Loucy (cell line): ENCODE measurements around the gene LANCL2.
"Not testable (repeated sequence)": the region's sequence is repeated elsewhere in the genome, so short reads cannot be mapped to it uniquely, and the experiment has no call there.

Experiments used
- H2AFZ ChIP-seq: fragments of 200-600 bp; sonication (generic); 2 replicates; pipeline ENCODE4 v1.6.0; 2016; ENCODE audit warnings: antibody characterized with exemption, mild to moderate bottlenecking, low read length, moderate library complexity
- H3F3A ChIP-seq: fragments of 200-600 bp; 2 replicates; pipeline ENCODE4 v1.6.0; 2016; ENCODE audit warnings: antibody characterized with exemption, low read depth, mild to moderate bottlenecking
- H3K27me3 ChIP-seq: fragments of 200-600 bp; sonication (generic); 2 replicates; pipeline ENCODE4 v1.6.1; 2014; ENCODE audit warnings: low read length, mild to moderate bottlenecking; ENCODE audit not compliant: insufficient read depth, poor library complexity, severe bottlenecking
- H3K36me3 ChIP-seq: fragments of 200-600 bp; sonication (generic); 2 replicates; pipeline ENCODE4 v1.6.1; 2016; ENCODE audit warnings: low read length; ENCODE audit not compliant: insufficient read depth
- H3K4me1 ChIP-seq: fragments of 200-600 bp; sonication (generic); 2 replicates; pipeline ENCODE4 v1.5.1; 2014; ENCODE audit warnings: low read length, mild to moderate bottlenecking; ENCODE audit not compliant: insufficient read depth, poor library complexity, severe bottlenecking
- H3K4me2 ChIP-seq: fragments of 200-600 bp; sonication (generic); 2 replicates; pipeline ENCODE4 v1.6.0; 2014; ENCODE audit warnings: antibody characterized with exemption, low read length, low read depth, mild to moderate bottlenecking; ENCODE audit not compliant: poor library complexity, severe bottlenecking
- H3K4me3 ChIP-seq: fragments of 200-600 bp; sonication (generic); 2 replicates; pipeline ENCODE4 v1.5.1; 2014; ENCODE audit warnings: low read length, mild to moderate bottlenecking, mixed read lengths; ENCODE audit not compliant: poor library complexity, severe bottlenecking
- H3K79me2 ChIP-seq: fragments of 200-600 bp; sonication (generic); 2 replicates; pipeline ENCODE4 v1.6.1; 2014; ENCODE audit warnings: low read length; ENCODE audit not compliant: insufficient read depth
- H3K9ac ChIP-seq: fragments of 200-600 bp; sonication (generic); 2 replicates; pipeline ENCODE4 v1.6.0; 2014; ENCODE audit warnings: mild to moderate bottlenecking, low read depth, low read length, moderate library complexity; ENCODE audit not compliant: poor library complexity, severe bottlenecking
- H3K9me2 ChIP-seq: fragments of 200-600 bp; sonication (generic); replicated peaks from 2 replicates; pipeline ENCODE4 v1.6.1; 2016; ENCODE audit warnings: low read depth, low read length, mixed read lengths
- H3K9me3 ChIP-seq: fragments of 200-600 bp; sonication (generic); 2 replicates; pipeline ENCODE4 v1.6.1; 2014; ENCODE audit warnings: mild to moderate bottlenecking, antibody characterized with exemption, low read length, low read depth; ENCODE audit not compliant: insufficient read depth
- H4K20me1 ChIP-seq: fragments of 200-600 bp; sonication (generic); 2 replicates; pipeline ENCODE4 v1.6.0; 2014; ENCODE audit warnings: antibody characterized with exemption, low read length, mild to moderate bottlenecking; ENCODE audit not compliant: insufficient read depth, poor library complexity, severe bottlenecking
- EZH2phosphoT487 ChIP-seq: fragments of 200-600 bp; IDR thresholded peaks from 2 replicates; pipeline ENCODE4 v1.6.1; 2018; ENCODE audit warnings: antibody characterized with exemption, mild to moderate bottlenecking, moderate library complexity, borderline replicate concordance
- TF ChIP-seq, protein P1 (sequence below): fragments of 200-600 bp; sonication (generic); conservative IDR thresholded peaks from 2 replicates; pipeline ENCODE4 v1.5.1; 2014; ENCODE audit warnings: mild to moderate bottlenecking, antibody characterized with exemption, low read length

LANCL2 gene

DNA sequence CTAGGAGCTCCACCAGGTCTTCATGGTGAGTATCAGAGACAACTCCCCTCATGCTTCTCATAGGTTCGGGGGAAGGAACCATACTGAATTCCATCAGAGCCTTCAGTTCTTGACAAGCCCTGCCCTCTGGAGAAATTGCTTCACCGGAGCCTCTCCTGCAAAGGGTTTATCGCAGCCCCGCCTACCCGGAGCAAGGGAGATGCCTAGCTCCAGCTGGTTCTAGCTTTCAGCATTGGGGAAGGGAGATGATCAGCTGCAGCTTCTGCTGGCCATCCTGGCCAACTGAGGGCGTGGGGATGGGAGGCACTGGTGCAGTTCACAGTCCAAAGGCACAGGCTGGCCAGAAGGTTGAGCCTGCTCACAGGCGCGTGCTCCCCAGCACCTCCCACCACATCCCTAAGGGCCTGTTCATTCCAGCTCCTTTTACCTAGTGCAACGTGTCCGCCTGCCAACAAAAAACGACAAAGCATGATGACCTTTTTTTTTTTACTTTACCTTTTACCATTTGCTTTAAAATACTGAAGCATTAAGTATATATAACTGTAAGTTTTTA, 31.2 kb downstream of the LANCL2 start:
- Histone ChIP-seq H3F3A (no peaks in the 10 kb centered on the region), H3K9ac (no peak overlapping the region), H3K36me3 (no peaks in the 10 kb centered on the region), H2AFZ (no peak overlapping the region), H3K79me2 (no peaks in the 10 kb centered on the region), H3K9me3 (no peaks in the 10 kb centered on the region), H3K4me1 (no peaks in the 10 kb centered on the region), H4K20me1 (no peaks in the 10 kb centered on the region), H3K27me3 (no peaks in the 10 kb centered on the region), H3K4me2 (no peak overlapping the region), H3K4me3 (no peak overlapping the region), H3K9me2 (no peaks in the 10 kb centered on the region)
- TF ChIP-seq, protein P1, sequence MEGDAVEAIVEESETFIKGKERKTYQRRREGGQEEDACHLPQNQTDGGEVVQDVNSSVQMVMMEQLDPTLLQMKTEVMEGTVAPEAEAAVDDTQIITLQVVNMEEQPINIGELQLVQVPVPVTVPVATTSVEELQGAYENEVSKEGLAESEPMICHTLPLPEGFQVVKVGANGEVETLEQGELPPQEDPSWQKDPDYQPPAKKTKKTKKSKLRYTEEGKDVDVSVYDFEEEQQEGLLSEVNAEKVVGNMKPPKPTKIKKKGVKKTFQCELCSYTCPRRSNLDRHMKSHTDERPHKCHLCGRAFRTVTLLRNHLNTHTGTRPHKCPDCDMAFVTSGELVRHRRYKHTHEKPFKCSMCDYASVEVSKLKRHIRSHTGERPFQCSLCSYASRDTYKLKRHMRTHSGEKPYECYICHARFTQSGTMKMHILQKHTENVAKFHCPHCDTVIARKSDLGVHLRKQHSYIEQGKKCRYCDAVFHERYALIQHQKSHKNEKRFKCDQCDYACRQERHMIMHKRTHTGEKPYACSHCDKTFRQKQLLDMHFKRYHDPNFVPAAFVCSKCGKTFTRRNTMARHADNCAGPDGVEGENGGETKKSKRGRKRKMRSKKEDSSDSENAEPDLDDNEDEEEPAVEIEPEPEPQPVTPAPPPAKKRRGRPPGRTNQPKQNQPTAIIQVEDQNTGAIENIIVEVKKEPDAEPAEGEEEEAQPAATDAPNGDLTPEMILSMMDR = no peak
- no peak for TF ChIP-seq EZH2phosphoT487

DNA sequence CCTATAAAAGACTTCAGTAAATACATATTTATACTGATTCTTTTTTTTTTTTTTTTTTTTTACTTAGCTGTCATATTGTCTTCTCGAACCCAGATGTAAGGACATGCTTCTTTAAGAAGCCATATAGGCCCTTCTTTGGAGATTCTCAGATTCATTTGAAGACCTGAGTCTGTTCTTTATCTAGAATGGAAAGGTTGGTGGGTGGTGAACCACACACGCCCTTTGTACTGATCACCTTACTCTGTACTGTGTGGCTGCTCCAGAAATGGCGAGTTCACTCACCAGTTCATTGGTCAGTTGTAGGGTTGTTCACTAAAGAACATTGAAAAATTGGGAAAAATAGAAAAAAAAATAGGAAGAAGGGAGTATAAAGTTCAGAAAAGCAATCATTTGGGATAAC, 32.5 kb downstream of the LANCL2 start:
- TF ChIP-seq, protein P1 = no peak
- TF ChIP-seq EZH2phosphoT487 = no peak
- Histone ChIP-seq H4K20me1 (no peaks in the 10 kb centered on the region), H3K79me2 (no peaks in the 10 kb centered on the region), H3K4me1 (no peaks in the 10 kb centered on the region), H3K9ac (no peak overlapping the region), H3K36me3 (no peaks in the 10 kb centered on the region), H3K4me2 (no peak overlapping the region), H3K9me2 (no peaks in the 10 kb centered on the region), H2AFZ (no peak overlapping the region), H3K27me3 (no peaks in the 10 kb centered on the region), H3K4me3 (no peak overlapping the region), H3K9me3 (no peaks in the 10 kb centered on the region), H3F3A (no peaks in the 10 kb centered on the region)

DNA sequence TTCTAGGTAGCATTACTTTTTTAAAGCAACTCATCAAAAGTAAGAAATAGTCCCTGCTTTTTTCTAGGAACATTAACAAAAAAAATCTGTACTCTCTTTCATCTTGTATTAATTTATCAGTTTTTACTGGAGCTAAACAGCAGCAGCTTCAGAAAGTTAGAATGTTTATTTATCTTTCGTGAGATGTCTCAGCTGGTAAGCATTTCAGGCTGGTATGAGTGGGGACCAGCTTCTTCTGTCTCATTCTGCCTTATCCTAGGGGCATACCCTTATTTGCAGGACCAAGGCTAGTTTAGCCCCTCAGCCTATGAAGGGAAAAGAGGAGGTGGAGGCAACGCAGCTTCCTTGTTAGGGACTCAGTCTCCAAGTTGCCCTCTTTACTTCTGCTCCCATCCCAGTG, 35.1 kb downstream of the LANCL2 start:
- no peaks in the 10 kb centered on the region for H3F3A ChIP-seq
- H3K9ac ChIP-seq = no peak overlapping the region
- H3K4me3 ChIP-seq = no peak overlapping the region
- H2AFZ ChIP-seq = no peak overlapping the region
- H3K4me2 ChIP-seq = no peak overlapping the region
- no peaks in the 10 kb centered on the region for H4K20me1 ChIP-seq
- no peaks in the 10 kb centered on the region for H3K36me3 ChIP-seq
- no peaks in the 10 kb centered on the region for H3K27me3 ChIP-seq
- no peaks in the 10 kb centered on the region for H3K9me3 ChIP-seq
- H3K79me2 ChIP-seq = no peaks in the 10 kb centered on the region
- H3K4me1 ChIP-seq = no peaks in the 10 kb centered on the region
- TF ChIP-seq, protein P1 = no peak
- TF ChIP-seq EZH2phosphoT487 = no peak
- H3K9me2 ChIP-seq = no peaks in the 10 kb centered on the region

DNA sequence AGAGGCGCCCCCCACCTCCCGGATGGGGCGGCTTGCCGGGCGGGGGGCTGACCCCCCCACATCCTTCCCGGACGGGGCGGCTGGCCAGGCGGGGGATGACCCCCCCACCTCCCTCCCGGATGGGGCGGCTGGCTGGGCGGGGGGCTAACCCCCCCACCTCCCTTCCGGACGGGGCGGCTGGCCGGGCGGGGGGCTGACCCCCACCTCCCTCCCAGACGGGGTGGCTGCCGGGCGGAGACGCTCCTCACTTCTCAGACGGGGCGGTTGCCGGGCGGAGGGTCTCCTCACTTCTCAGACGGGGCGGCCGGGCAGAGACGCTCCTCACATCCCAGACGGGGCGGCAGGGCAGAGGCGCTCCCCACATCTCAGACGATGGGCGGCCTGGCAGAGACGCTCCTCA, 37.4 kb downstream of the LANCL2 start:
- H3K9me2 ChIP-seq, H3K36me3 ChIP-seq, H3K9me3 ChIP-seq, H3K27me3 ChIP-seq, H3F3A ChIP-seq, H3K4me1 ChIP-seq, H3K9ac ChIP-seq, H3K79me2 ChIP-seq, H3K4me3 ChIP-seq, H2AFZ ChIP-seq, H4K20me1 ChIP-seq, H3K4me2 ChIP-seq: not testable (repeated sequence)
